ENCODE measurements around the gene NECTIN2. TPM values are rescaled to one million over a fixed set of nuclear protein-coding genes. Genes with fewer than 3 reads are reported as not detected.

NECTIN2 gene
- total RNA-seq (110 TPM), polyA plus RNA-seq (ENCODE audit: insufficient read depth, low read depth, low replicate concordance) (111 TPM)
- long read RNA-seq, donor 1, transcript NECTIN2-201 (9 exons, 2,466 nt), result minor isoform, 11 of 71 reads
- long read RNA-seq, donor 1, transcript NECTIN2-202 (6 exons, 2,112 nt), result major isoform, 26 of 71 reads
- long read RNA-seq, donor 1, partial matches to known transcripts, result 34 of 71 reads
- long read RNA-seq, donor 1, other reads (novel, unspliced or antisense), result 0 of 71 reads
- long read RNA-seq, donor 2, transcript NECTIN2-202 (6 exons, 2,112 nt), result major isoform, 28 of 66 reads
- long read RNA-seq, donor 2, transcript NECTIN2-201 (9 exons, 2,466 nt), result minor isoform, 7 of 66 reads
- long read RNA-seq, donor 2, partial matches to known transcripts, result 31 of 66 reads
- long read RNA-seq, donor 2, other reads (novel, unspliced or antisense), result 0 of 66 reads
- long read RNA-seq, donor 3, transcript NECTIN2-202 (6 exons, 2,112 nt), result major isoform, 32 of 50 reads
- long read RNA-seq, donor 3, transcript NECTIN2-201 (9 exons, 2,466 nt), result minor isoform, 7 of 50 reads
- long read RNA-seq, donor 3, partial matches to known transcripts, result 11 of 50 reads
- long read RNA-seq, donor 3, other reads (novel, unspliced or antisense), result 0 of 50 reads
- long read RNA-seq, donor 4, transcript NECTIN2-202 (6 exons, 2,112 nt), result major isoform, 47 of 110 reads
- long read RNA-seq, donor 4, transcript NECTIN2-201 (9 exons, 2,466 nt), result minor isoform, 20 of 110 reads
- long read RNA-seq, donor 4, partial matches to known transcripts, result 35 of 110 reads
- long read RNA-seq, donor 4, other reads (novel, unspliced or antisense), result 8 of 110 reads
- long read RNA-seq, donor 5, partial matches to known transcripts, result 0 of 2 reads
- long read RNA-seq, donor 5, other reads (novel, unspliced or antisense), result 0 of 2 reads
- long read RNA-seq, donor 6, transcript NECTIN2-202 (6 exons, 2,112 nt), result major isoform, 29 of 34 reads
- long read RNA-seq, donor 6, partial matches to known transcripts, result 5 of 34 reads
- long read RNA-seq, donor 6, other reads (novel, unspliced or antisense), result 0 of 34 reads
- long read RNA-seq, donor 7, transcript NECTIN2-202 (6 exons, 2,112 nt), result major isoform, 114 of 174 reads
- long read RNA-seq, donor 7, transcript NECTIN2-201 (9 exons, 2,466 nt), result minor isoform, 10 of 174 reads
- long read RNA-seq, donor 7, partial matches to known transcripts, result 17 of 174 reads
- long read RNA-seq, donor 7, other reads (novel, unspliced or antisense), result 33 of 174 reads
- long read RNA-seq, donor 8, transcript NECTIN2-202 (6 exons, 2,112 nt), result major isoform, 35 of 65 reads
- long read RNA-seq, donor 8, transcript NECTIN2-201 (9 exons, 2,466 nt), result minor isoform, 14 of 65 reads
- long read RNA-seq, donor 8, partial matches to known transcripts, result 15 of 65 reads
- long read RNA-seq, donor 8, other reads (novel, unspliced or antisense), result 0 of 65 reads
- long read RNA-seq, donor 9, transcript NECTIN2-202 (6 exons, 2,112 nt), result major isoform, 10 of 22 reads
- long read RNA-seq, donor 9, partial matches to known transcripts, result 10 of 22 reads
- long read RNA-seq, donor 9, other reads (novel, unspliced or antisense), result 0 of 22 reads
- long read RNA-seq, donor 10, transcript NECTIN2-201 (9 exons, 2,466 nt), result minor isoform, 9 of 42 reads
- long read RNA-seq, donor 10, transcript NECTIN2-202 (6 exons, 2,112 nt), result major isoform, 22 of 42 reads
- long read RNA-seq, donor 10, partial matches to known transcripts, result 11 of 42 reads
- long read RNA-seq, donor 10, other reads (novel, unspliced or antisense), result 0 of 42 reads

GRCh38 chr19:44845612-44846454 lies at the start of gene NECTIN2:
TSS of gene NECTIN2 (plus strand) at chr19:44846297. CDS start at chr19:44846526, 229 bp downstream.
- peak within 1 kb of the TSS; percentile 95 to 97 for H3K27ac ChIP-seq (ENCODE audit: low read depth in 2 of 2, low read length in 2 of 2)
- H3K4me3 ChIP-seq (ENCODE audit: low read length in 3 of 3), result peak within 1 kb of the TSS; percentile 88 to 95 (median 91)
- no peaks in the 10 kb centered on the region for H3K27me3 ChIP-seq (ENCODE audit: control insufficient read depth, insufficient read depth, low read length)
- intact Hi-C loops (cut with DNase I), result loop anchor here (10.0 kb wide), 1 partner anchor 51 kb away; no protein-coding TSS in a partner anchor
- DNase-seq (peak; percentile 99 to 100 (median 100)), FAIRE-seq (peak; percentile 58)
- peaks cover 0 to 24% (median 4%) of the 10 kb centered on the region in 3 donors for H3K4me1 ChIP-seq (ENCODE audit: control insufficient read depth in 2 of 3, insufficient read depth in 2 of 3, low read depth in 1 of 3, low read length in 3 of 3)
- H3K9me3 ChIP-seq (ENCODE audit: control insufficient read depth in 2 of 3, insufficient read depth in 1 of 3, low read length in 3 of 3), result no peaks in the 10 kb centered on the region
- TF ChIP-seq CTCF (IDR thresholded peaks at IDR 0.05; ENCODE audit: borderline replicate concordance, extremely low read depth, insufficient read depth), result peak; percentile 60
- peak within 1 kb of the TSS; percentile 78 to 100 (median 99) for H3K9ac ChIP-seq (ENCODE audit: low read length in 3 of 3)
- no peaks in the 10 kb centered on the region for H3K36me3 ChIP-seq (ENCODE audit: control insufficient read depth in 2 of 3, insufficient read depth in 3 of 3, low read length in 3 of 3)

GRCh38 chr19:44796701-44797115 lies 49.4 kb upstream of the NECTIN2 start:
- no peak overlapping the region for H3K4me3 ChIP-seq (ENCODE audit: low read length in 3 of 3)
- H3K9ac ChIP-seq (ENCODE audit: low read length in 3 of 3), result no peak overlapping the region
- no peaks in the 10 kb centered on the region for H3K27me3 ChIP-seq (ENCODE audit: control insufficient read depth, insufficient read depth, low read length)
- TF ChIP-seq CTCF (IDR thresholded peaks at IDR 0.05; ENCODE audit: borderline replicate concordance, extremely low read depth, insufficient read depth), result no peak
- H3K4me1 ChIP-seq (ENCODE audit: control insufficient read depth in 2 of 3, insufficient read depth in 2 of 3, low read depth in 1 of 3, low read length in 3 of 3), result peaks cover 0 to 2% (median 0%) of the 10 kb centered on the region in 3 donors
- no peak for FAIRE-seq
- no peaks in the 10 kb centered on the region for H3K9me3 ChIP-seq (ENCODE audit: control insufficient read depth in 2 of 3, insufficient read depth in 1 of 3, low read length in 3 of 3)
- intact Hi-C loops (cut with DNase I), result loop anchor here (10.0 kb wide), 1 partner anchor 48 kb away; the partner anchor contains the start of gene NECTIN2
- H3K27ac ChIP-seq (ENCODE audit: low read depth in 2 of 2, low read length in 2 of 2), result peak overlapping the region in 1 of 2 donors; percentile 41
- no peaks in the 10 kb centered on the region for H3K36me3 ChIP-seq (ENCODE audit: control insufficient read depth in 2 of 3, insufficient read depth in 3 of 3, low read length in 3 of 3)
- DNase-seq, result peak; percentile 43 to 71 (median 59)

Measured in kidney (tissue), 22 donors.